HG03432 (cell line): ENCODE results near the gene DNAI7.

Experiments used
- ATAC-seq: cut with Tn5 transposase; IDR thresholded peaks from one replicate; pipeline ENCODE4 v1.9.1; 2021; ENCODE audit warnings: mild to moderate bottlenecking, moderate library complexity; ENCODE audit not compliant: unreplicated experiment

The DNAI7 gene

DNA sequence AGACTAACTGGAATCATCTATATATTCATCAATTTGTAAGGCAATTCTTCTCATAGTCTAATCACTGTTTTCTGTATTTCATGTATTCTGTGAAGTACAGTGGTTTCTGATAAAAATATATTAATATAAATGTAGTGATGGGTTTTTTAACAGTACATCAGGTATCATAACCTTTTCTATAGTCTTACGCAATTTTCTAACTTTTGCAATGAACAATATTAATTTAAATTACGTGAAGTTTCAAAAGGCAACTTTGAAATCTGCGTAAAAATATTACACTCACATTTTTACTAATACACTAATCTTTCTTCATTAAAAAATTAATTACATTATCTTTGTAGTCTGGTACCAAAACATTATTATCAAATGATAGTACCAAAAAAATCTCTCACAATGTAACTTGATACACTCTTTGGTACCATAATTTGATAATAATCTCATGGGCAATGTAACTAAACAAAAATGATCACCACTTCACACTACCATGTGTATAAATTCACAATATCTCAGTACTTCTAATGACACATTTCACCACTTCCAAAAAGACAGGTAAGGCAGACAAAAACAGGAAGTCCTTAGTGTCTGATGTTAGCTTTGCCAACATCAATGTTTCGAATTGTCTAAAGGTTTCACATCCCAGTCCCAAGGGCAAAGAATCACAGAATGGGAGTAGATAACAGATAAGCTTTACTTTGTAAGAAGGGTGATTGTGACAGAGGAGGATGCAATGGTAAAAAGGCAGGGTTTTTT is 8.7 kb downstream of the DNAI7 start:
- ATAC-seq: peak; percentile 67

DNA sequence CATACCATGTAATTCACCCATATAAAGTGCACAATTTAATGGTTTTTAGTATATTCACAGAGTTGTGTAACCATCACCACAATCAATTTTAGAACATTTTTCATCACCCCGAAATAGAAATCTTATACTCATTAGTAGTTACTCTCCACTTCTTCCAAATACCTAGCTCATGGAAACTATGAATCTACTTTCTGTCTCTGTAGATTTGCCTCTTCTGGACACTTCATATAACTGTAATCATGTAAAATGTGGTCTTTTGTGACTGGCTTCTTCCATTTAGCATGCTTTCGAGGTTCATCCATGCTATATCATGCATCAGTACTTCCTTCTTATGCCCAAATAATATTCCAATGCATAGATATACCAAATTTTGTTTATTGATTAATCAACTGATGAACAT is 10.8 kb downstream of the DNAI7 start:
- ATAC-seq: no peak

DNA sequence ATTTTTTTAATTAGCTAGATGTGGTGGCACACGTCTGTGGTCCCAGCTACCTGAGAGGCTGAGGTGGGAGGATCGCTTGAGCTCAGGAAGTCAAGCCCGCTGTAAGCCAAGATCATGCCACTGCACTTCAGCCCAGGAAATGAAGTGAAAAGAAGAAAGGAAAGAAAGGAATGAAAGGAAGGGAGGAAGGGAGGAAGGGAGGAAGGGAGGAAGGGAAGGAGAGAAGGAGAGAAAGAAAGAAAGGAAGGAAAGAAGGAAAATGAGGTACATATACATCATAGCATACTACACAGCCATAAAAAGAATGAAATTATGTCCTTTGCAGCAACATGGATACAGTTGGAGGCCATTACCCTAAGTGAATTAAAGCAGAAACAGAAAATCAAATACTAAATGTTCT is 12.2 kb downstream of the DNAI7 start:
- ATAC-seq: no peak

DNA sequence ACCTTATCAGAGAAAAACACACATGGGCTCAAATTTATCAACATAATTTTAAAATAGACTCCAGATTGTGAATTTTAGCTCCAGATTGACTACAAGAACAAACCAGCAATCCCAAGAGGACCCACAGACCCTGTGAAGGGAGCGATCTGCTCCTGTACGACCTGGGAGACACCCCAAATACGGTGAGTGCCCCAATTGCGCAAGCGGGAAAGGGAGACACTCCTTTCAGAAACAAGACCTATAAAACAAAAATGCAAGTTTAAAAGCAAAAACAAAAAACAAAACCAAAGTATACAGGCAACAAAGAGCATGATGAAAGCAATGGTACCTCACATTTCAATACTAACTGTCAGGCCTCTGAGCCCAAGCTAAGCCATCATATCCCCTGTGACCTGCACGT is 32.1 kb downstream of the DNAI7 start:
- ATAC-seq: no peak

DNA sequence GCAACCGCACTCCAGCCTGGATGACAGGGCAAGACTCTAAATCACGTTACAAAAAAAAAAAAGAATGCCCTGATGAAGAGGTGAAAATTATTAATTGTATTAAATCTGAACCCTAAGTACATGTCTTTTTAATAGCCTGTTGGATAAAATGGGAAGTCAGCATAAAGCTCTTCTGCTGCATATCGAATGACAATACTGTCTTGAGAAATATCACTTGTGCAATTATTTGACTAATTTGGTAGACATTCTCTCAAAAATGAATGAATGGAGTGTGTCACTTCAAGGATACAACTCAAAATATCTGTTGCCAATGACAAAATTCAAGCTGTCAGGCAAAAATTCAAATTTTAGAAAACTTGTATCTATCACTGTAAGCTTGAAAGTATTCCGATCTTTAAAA is 38.9 kb downstream of the DNAI7 start:
- no peak for ATAC-seq

DNA sequence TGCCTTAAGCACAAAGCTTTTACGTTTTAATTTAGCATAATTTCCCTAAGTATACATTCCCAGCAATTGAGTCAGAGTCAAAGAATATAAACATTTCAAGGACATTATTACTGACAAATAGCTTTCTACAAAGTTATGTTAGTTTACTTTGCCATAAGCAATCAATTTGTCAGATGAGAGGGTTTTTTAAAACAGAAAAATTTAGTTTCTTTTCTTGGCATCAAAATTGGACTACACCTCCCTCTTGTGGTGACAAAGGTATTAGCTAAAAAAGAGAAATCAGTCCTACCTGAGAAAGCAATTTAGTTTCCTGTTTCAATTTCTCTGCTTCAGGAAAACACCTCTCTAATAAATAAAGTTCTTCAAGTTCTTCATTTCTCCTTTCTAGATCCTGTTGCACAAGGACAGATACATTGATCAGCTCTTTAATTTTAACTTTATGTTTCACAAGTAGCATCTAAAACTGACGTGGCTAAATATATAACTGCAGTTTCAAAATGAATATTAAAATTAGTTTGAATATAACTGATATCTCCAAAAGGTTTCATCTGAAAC is 39.9 kb downstream of the DNAI7 start:
- peak; percentile 55 for ATAC-seq

DNA sequence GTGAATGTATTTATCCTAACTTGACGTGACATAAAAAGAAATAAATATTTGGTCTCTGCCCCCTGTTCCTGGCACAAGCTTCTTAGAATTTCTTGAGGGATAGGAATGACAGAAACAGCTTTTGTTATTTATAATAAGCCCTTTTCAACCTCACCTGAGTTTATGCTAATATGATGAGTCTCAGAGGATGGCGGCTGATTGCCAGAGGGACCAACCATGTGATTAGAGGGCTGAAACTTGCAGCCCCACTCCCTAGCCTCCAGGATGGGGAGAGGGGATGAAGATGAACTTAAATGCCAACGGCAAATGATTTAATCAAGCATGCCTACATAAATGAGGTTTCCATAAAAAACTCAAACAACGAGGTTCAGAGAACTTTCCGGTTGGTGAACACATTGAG is 42.9 kb downstream of the DNAI7 start:
- ATAC-seq: no peak

DNA sequence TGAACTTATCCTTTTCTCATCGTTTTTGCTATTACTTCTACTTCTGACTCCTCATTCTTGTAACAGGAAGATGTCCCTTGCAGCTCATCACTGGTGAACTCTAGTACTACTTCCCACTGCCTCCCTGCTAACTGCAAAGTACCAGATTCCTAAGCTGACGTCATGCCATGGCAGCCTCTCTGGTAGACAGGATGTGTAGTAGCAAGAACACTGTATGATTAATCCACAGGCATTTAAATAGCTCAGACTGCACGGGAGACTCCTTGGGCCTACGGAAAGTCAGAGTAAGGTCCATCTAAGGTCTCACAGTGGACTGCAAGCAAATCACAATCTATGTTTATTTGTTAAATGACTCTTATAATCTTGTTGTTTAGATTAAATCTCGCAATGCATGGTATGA is 43.5 kb downstream of the DNAI7 start:
- ATAC-seq: no peak

DNA sequence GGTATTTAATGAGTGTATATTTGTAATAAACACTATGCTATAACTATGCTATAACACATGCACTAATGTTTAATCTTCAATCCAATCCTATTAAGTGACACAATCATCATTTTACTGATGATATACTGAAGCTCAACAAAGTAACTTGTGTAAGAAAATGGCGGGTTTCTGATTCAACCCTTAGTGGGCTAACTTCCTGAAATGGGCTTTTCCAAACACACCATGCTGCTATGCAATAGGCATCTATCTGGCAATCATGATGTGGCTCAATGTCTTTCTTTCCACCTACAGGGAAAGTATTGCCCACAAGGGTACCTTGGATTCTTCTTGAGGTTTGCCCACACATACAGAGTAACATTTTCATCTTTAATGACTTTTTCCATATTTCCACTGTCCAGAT is 48.3 kb downstream of the DNAI7 start:
- ATAC-seq: no peak

DNA sequence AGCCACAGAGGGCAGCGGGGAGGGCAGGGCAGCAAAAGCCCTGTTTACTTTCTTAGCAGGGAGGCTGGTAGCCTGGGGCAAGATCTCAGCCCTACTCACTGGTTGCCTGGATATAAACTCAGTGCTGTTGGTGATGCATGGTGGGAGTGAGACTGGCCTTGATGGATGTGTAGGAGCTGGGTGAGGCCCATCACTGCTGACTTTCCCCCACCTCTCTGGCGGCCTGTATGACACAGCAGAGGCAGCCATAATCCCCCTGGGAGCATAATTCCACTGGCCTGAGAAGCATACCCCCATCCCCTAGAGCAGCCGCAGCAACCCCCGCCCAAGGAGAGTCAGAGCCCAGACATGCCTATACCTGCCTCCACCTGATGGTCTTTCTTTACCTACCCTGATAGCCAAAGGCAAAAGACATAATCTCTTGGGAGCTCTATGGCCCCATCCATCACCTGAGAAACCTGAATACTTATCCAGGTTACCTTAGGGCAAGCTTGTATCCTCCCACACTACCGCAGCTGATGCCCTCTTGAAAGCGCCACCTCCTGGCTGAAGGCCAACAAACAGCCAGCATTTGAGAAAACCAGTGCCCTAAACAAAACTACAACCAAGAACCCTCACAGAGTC is 59.3 kb downstream of the DNAI7 start:
- no peak for ATAC-seq

DNA sequence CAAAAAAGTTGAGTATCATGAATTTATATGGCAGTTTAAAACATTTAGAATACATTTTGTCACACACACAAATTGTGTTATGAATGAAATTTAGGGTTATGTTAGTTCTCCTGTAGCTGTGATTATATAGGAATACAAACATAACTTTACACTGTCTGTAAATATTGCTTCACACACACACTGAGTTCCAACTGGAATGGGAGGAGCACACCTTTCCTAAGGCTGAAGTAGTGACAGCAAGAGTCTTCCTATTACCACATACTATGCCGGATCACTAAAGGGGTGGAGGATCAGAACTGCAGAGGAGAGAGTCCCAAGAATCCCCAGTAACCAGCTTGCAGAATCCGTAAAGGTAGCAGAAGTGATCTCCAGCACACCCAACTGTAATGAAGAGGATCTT is 63.7 kb downstream of the DNAI7 start:
- no peak for ATAC-seq

DNA sequence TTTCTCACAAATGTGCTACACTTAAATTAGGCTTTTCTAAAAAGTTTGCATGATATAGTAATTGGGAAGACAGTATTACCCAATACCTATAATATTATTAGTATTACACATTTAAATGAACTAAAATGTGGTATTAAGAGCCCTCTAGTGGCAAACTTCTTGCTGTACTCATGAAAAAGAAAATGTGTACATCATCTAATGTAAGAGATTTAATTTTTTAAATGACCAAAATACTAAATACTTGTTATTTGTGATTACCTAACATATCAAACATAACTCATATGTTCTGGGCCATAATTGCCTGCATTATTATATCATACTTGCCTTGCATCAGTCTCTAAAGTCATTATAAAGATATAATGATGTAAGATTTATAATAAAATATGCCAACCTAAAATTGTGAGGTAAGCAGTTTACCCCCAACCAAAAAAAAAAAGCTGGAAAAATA is 64.2 kb downstream of the DNAI7 start:
- ATAC-seq: peak; percentile 40

DNA sequence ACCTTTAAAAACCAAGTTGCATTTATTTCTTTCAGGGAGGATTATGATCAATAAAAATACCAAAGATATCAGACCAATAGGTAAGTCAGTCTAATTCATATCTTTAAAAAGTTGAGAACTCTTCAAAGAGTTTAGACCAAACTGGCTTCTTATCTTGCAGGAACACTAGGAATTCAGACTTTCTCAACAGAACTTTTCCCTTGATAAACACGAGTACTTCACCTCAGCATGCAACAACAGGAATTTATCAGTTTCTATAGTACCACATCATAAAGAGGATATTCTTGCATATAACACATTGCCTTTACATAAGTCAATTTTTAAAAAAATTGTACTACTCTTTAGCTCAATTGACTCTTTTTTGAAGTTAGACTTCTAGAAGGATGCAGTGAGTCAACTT is 68.2 kb downstream of the DNAI7 start:
- ATAC-seq: no peak

DNA sequence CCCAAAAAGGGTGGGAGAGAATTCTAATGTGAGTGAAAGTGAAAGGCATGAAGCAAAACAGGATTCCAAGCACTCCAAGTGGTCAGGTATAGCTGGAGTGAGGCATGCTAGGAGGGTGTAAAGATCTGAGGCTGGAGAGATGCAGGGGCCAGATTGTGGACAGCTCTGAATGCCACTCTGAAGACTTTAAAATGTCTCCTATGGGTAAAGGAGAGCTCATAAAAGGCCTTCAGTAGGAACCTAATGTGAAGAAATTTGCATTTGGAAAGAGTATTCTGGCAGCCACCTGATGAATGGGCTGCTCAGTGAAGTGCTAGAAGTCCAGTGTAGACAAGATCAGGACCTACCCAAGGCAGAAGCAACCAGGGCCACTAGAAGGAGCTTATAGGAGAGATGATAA is 68.9 kb downstream of the DNAI7 start:
- ATAC-seq: no peak

DNA sequence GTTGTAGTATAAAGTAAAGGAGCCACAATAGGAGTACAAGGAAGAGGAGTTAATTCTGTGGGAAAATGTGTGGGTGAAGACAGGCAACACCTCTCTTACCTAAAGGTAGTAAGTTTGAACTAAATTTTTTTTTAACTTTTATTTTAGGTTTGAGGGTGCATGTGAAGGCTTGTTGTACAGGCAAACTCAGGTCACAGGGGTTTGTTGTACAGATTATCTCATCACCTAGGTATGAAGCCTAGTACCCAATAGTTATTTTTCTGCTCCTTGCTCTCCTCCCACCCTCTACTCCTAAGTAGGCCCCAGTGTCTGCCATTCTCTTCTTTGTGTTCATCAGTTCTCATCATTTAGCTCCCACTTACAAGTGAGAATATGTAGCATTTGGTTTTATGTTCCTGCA is 70.5 kb downstream of the DNAI7 start:
- ATAC-seq: no peak

DNA sequence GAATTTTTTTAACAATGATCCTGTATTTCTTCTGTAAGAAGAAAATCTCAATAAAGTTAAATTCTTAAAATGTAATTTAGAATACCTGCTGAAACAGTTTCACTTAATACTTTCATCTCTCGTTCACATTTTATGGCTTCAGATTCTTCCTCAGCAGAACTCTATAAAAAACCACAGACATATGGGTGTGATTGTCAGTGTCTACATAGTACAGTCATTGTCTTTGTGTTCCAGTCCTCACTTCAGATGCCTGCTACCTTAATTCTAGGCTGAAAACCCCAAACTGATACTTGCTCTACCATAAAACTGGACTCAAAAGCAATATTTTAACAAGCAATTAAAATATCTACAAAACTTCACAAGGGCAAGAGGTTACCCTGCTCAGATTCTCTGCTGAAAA is 71.8 kb downstream of the DNAI7 start:
- ATAC-seq: no peak

DNA sequence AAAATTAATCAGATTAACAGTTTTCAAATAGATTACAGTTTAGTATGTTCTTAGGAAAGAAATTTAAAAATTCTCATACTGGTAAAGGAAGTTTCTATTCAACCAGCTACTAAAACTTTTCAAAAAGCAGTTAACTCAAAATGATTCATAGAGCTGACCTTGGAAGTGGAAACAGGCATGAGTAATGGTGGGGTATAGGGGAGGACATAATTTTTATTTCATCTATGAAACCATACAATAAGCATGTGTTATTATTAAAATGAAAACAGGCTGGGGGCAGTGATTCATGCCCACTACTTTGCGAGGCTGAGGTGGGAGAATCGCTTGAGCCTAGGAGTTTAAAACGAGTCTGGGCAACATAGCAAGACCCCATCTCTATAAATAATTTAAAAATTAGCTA is 73.0 kb downstream of the DNAI7 start:
- no peak for ATAC-seq

DNA sequence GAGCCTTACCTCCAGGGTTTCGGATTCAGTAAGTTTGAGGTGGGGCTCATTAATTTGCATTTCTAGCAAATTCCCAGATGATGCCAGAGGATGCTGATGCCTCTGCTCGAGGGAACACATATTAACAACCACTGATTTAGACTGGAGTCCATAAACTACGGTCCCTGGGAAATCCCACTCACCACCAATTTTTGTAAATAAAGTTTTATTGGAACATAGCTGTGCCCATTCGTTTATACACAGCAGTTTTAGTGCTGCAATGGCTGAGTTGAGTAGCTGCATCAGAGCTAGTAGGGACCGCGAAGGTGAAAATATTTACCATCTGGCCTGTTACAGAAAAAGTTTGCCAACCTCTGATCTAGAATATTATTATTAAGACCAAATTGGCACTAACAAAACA is 73.8 kb downstream of the DNAI7 start:
- ATAC-seq: no peak

DNA sequence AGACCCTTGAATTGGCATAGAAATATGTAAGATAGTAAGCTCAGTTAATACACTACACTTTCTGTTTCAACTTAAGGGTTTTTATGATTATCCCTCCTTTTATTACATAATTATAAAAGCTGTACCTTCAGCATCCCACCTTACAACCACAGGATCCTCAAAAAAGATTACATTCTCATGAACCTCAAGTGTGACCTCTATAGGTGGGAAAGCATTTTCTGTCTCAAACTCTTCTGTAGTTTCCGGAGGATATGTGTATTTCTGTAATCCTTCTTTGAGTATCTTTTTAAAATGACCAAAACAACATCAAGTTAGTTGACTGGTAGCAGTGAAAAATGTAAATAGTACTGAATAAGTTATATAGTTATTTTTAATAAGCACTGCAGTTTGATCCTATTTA is 75.9 kb downstream of the DNAI7 start:
- no peak for ATAC-seq

DNA sequence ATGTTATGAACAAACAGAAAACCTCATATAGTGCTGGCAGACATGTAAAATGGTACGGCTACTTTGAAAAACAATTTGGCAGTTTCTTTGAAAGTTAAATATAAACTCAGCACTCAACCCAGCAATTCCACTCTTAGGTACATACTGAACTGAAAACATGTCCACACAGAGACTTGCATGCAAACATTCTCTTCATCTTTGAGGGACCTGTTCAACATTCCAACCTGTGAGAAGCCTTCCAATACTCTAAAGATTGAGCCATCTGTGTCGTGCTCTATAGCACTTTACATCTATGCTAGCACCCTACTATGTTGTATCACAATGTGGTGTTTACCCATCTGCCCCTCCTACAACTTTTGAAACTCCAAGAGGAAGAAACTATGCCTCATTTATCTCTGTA is 79.3 kb downstream of the DNAI7 start:
- no peak for ATAC-seq

DNA sequence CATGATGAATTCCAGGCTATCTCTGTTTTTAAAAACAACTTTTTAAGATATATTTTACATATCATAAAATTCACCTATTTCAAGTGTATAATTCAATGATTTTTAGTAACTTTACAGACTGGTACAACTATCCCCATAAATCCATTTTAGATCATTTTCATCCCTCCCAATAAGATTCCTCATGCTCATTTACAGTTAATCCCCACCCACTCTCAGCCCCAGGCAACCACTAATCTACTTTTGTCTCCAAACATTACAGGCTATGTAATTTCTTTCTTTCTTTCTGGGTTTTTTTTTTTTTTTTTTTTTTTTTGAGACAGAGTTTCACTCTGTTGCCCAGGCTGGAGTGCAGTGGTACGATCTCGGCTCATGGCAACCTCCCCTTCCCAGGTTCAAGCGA is 81.3 kb downstream of the DNAI7 start:
- ATAC-seq: no peak

DNA sequence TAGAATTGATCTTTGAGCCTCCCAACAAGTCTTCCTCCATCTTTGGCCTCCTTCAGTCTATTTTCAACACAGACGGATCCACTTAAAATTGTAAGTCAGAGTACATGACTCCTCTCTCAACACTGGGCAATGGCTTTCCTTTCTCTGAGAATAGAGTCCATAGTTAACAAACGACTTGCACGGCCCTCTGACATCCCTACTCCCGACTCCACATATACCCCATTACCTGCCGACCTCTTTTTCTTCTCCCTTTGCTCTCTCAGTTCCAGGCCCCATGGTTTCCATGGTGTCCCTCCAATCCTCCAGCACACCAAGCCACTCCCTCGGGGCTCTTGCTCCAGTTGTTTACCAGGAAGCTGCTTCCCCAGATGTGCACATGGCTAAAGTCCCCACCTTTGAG is 84.7 kb downstream of the DNAI7 start:
- ATAC-seq: no peak

DNA sequence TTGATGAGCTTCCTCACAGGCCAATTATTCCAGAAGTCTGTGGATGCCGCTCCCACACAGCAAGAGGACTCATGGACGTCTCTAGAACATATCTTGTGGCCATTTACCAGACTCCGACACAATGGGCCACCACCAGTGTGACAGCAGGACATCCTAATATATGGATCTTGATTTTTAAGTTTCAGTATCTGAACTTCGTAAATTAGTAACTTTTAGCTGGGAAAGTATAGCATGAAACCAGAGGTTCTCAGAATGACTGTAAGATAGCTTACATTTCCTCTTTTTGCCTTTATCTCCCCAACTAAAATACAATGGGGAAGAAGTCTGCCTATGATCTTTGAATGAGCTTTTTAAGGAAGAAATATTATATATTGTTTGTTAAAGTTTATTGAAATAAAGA is 87.0 kb downstream of the DNAI7 start:
- ATAC-seq: peak; percentile 97
